Activated CD8-positive, alpha-beta memory T cell treated with anti-CD3 and anti-CD28 coated beads for 36 hours (primary cell): ENCODE results near the gene PTGIS. TPM values are rescaled to one million over a fixed set of nuclear protein-coding genes. Genes with fewer than 3 reads are reported as not detected.

ENCODE experiments used
- CTCF ChIA-PET: fragments of 350-600 bp; sonication (Branson Sonifier 250); formaldehyde crosslinking; loops from one replicate; lab custom pipeline; 2021; ENCODE audit warnings: antibody characterized with exemption; lab: Charles Lee
- POLR2A ChIA-PET: fragments of 350-600 bp; sonication (Branson Sonifier 250); formaldehyde crosslinking; loops from one replicate; lab custom pipeline; 2021; ENCODE audit warnings: antibody characterized with exemption; lab: Charles Lee
- total RNA-seq, 2 experiments: library from RNA; stranded (reverse); gene quantifications; one replicate each; pipeline ENCODE4 v1.2.3, GENCODE V29; 2021

PTGIS gene
- total RNA-seq, 2 experiments from 2014 or later, result 7.9 to 8.2 TPM

- POLR2A ChIA-PET, result no interaction called here
- CTCF ChIA-PET, result no interaction called here
These were observed 88.9 kb downstream of the PTGIS start for GRCh38 chr20:49478754-49479689.

- POLR2A ChIA-PET, result no interaction called here
- CTCF ChIA-PET, result no interaction called here
These were observed 89.7 kb downstream of the PTGIS start for GRCh38 chr20:49478266-49478665.

GRCh38 chr20:49477200-49477599 lies 90.7 kb downstream of the PTGIS start:
- ChIA-PET POLR2A (no interaction called here), CTCF (interaction anchor here (0.5 kb wide), 1 partner anchor 439 kb away, joined by 3 read pairs; no protein-coding TSS in a partner anchor)

GRCh38 chr20:49476016-49476355 lies 92.0 kb downstream of the PTGIS start:
- ChIA-PET POLR2A (interaction anchor here (0.9 kb wide), 1 partner anchor 9 kb away, joined by 3 read pairs; no protein-coding TSS in a partner anchor), CTCF (interaction anchor here (1.3 to 2.3 kb wide), 2 partner anchors 8 to 15 kb away, joined by 3 to 8 read pairs; no protein-coding TSS in a partner anchor)

- ChIA-PET POLR2A (interaction anchor here (0.9 kb wide), 1 partner anchor 9 kb away, joined by 3 read pairs; no protein-coding TSS in a partner anchor), CTCF (interaction anchor here (1.3 to 2.3 kb wide), 2 partner anchors 9 to 15 kb away, joined by 3 to 8 read pairs; no protein-coding TSS in a partner anchor)
These were observed 92.5 kb downstream of the PTGIS start for GRCh38 chr20:49475292-49476015.

GRCh38 chr20:49471397-49471796 lies 96.5 kb downstream of the PTGIS start:
- ChIA-PET CTCF (no interaction called here), POLR2A (no interaction called here)

GRCh38 chr20:49470922-49471321 lies 97.0 kb downstream of the PTGIS start:
- ChIA-PET CTCF (no interaction called here), POLR2A (no interaction called here)

- ChIA-PET CTCF (no interaction called here), POLR2A (no interaction called here)
These were observed 98.9 kb downstream of the PTGIS start for GRCh38 chr20:49469060-49469459.

GRCh38 chr20:49468412-49468811 lies 99.5 kb downstream of the PTGIS start:
- CTCF ChIA-PET, result no interaction called here
- POLR2A ChIA-PET, result no interaction called here

GRCh38 chr20:49466114-49466912 lies 101.6 kb downstream of the PTGIS start:
- ChIA-PET POLR2A (no interaction called here), CTCF (interaction anchor here (1.2 kb wide), 1 partner anchor 18 kb away, joined by 4 read pairs; no protein-coding TSS in a partner anchor)

GRCh38 chr20:49464556-49464955 lies 103.4 kb downstream of the PTGIS start:
- ChIA-PET CTCF (interaction anchor here (0.6 kb wide), 1 partner anchor 38 kb away, joined by 3 read pairs; no protein-coding TSS in a partner anchor), POLR2A (no interaction called here)

GRCh38 chr20:49462626-49463025 lies 105.3 kb downstream of the PTGIS start:
- POLR2A ChIA-PET, result no interaction called here
- CTCF ChIA-PET, result interaction anchor here (1.2 kb wide), 1 partner anchor 21 kb away, joined by 3 read pairs; no protein-coding TSS in a partner anchor

GRCh38 chr20:49461894-49462620 lies 105.9 kb downstream of the PTGIS start:
- ChIA-PET CTCF (interaction anchor here (1.2 kb wide), 1 partner anchor 22 kb away, joined by 3 read pairs; no protein-coding TSS in a partner anchor), POLR2A (no interaction called here)

GRCh38 chr20:49460916-49461315 lies 107.0 kb downstream of the PTGIS start:
- CTCF ChIA-PET, result interaction anchor here (0.7 kb wide), 1 partner anchor 14 kb away, joined by 3 read pairs; no protein-coding TSS in a partner anchor
- POLR2A ChIA-PET, result no interaction called here

GRCh38 chr20:49460131-49460530 lies 107.8 kb downstream of the PTGIS start:
- ChIA-PET CTCF (no interaction called here), POLR2A (no interaction called here)

GRCh38 chr20:49459684-49460083 lies 108.3 kb downstream of the PTGIS start:
- CTCF ChIA-PET, result no interaction called here
- POLR2A ChIA-PET, result no interaction called here

- ChIA-PET CTCF (no interaction called here), POLR2A (no interaction called here)
These were observed 110.5 kb downstream of the PTGIS start for GRCh38 chr20:49457444-49457843.

GRCh38 chr20:49456646-49457045 lies 111.3 kb downstream of the PTGIS start:
- ChIA-PET POLR2A (no interaction called here), CTCF (interaction anchor here (0.6 kb wide), 1 partner anchor 49 kb away, joined by 3 read pairs; no protein-coding TSS in a partner anchor)
